KMS-11 (cell line): ENCODE data around the gene PRKCH.

ENCODE experiments used
- H2AFZ ChIP-seq: fragments of 200-600 bp; sonication (generic); 2 replicates; pipeline ENCODE4 v1.6.1; 2016; ENCODE audit warnings: antibody characterized with exemption, mixed run types, low read depth
- H3K27ac ChIP-seq: fragments of 200-600 bp; sonication (generic); 2 replicates; pipeline ENCODE4 v1.6.1; 2016; ENCODE audit warnings: mild to moderate bottlenecking, mixed run types
- H3K27me3 ChIP-seq: fragments of 200-600 bp; sonication (generic); 2 replicates; pipeline ENCODE4 v1.6.1; 2017; ENCODE audit warnings: mild to moderate bottlenecking, low read depth, mixed run types, moderate library complexity; ENCODE audit not compliant: insufficient read depth
- H3K36me3 ChIP-seq: fragments of 200-600 bp; sonication (generic); 2 replicates; pipeline ENCODE4 v1.6.1; 2017; ENCODE audit warnings: mild to moderate bottlenecking, mixed run types; ENCODE audit not compliant: insufficient read depth
- H3K4me1 ChIP-seq: fragments of 200-600 bp; sonication (generic); 2 replicates; pipeline ENCODE4 v1.6.1; 2016; ENCODE audit warnings: mild to moderate bottlenecking, low read depth, mixed run types; ENCODE audit not compliant: poor library complexity, severe bottlenecking
- H3K4me2 ChIP-seq: fragments of 200-600 bp; sonication (generic); 2 replicates; pipeline ENCODE4 v1.7.0; 2016; ENCODE audit warnings: mild to moderate bottlenecking, mixed run types
- H3K4me3 ChIP-seq: fragments of 200-600 bp; sonication (generic); IDR thresholded peaks from 2 replicates; pipeline ENCODE4 v1.6.1; 2017; ENCODE audit warnings: low read depth, low read length, mixed read lengths; ENCODE audit not compliant: insufficient read depth
- H3K79me2 ChIP-seq: fragments of 200-600 bp; sonication (generic); 2 replicates; pipeline ENCODE4 v1.6.1; 2016; ENCODE audit warnings: low read depth, mixed run types; ENCODE audit not compliant: insufficient read depth
- H3K9ac ChIP-seq: fragments of 200-600 bp; sonication (generic); 2 replicates; pipeline ENCODE4 v1.6.1; 2016; ENCODE audit warnings: mild to moderate bottlenecking, mixed run types
- H4K20me1 ChIP-seq: fragments of 200-600 bp; sonication (generic); 2 replicates; pipeline ENCODE4 v1.6.1; 2016; ENCODE audit warnings: mild to moderate bottlenecking, mixed run types; ENCODE audit not compliant: insufficient read depth
- CTCF ChIP-seq: fragments of 200-600 bp; sonication (generic); conservative IDR thresholded peaks from 2 replicates; pipeline ENCODE4 v1.6.1; 2017; ENCODE audit warnings: low read depth, mild to moderate bottlenecking, antibody characterized with exemption, low read length, moderate library complexity, mixed read lengths

Gene PRKCH

GRCh38 chr14:61344437-61345150, 23.2 kb downstream of the PRKCH start:
- no peaks in the 10 kb centered on the region for H3K4me1 ChIP-seq
- no peak for TF ChIP-seq CTCF
- no peak overlapping the region for H2AFZ ChIP-seq
- no peaks in the 10 kb centered on the region for H4K20me1 ChIP-seq
- no peak overlapping the region for H3K4me2 ChIP-seq
- no peak overlapping the region for H3K4me3 ChIP-seq
- H3K36me3 ChIP-seq, result no peaks in the 10 kb centered on the region
- H3K79me2 ChIP-seq, result no peaks in the 10 kb centered on the region
- no peak overlapping the region for H3K9ac ChIP-seq
- H3K27me3 ChIP-seq, result no peaks in the 10 kb centered on the region
- H3K27ac ChIP-seq, result no peak overlapping the region

- no peak overlapping the region for H3K27ac ChIP-seq
Measured at GRCh38 chr14:61345151-61345482, 23.7 kb downstream of the PRKCH start.

GRCh38 chr14:61346221-61346620, 24.8 kb downstream of the PRKCH start:
- no peaks in the 10 kb centered on the region for H3K27me3 ChIP-seq
- H2AFZ ChIP-seq, result no peak overlapping the region
- H3K4me3 ChIP-seq, result no peak overlapping the region
- no peaks in the 10 kb centered on the region for H4K20me1 ChIP-seq
- no peak overlapping the region for H3K4me2 ChIP-seq
- no peaks in the 10 kb centered on the region for H3K79me2 ChIP-seq
- no peaks in the 10 kb centered on the region for H3K4me1 ChIP-seq
- no peak overlapping the region for H3K27ac ChIP-seq
- H3K9ac ChIP-seq, result no peak overlapping the region
- TF ChIP-seq CTCF, result no peak
- no peaks in the 10 kb centered on the region for H3K36me3 ChIP-seq

More at GRCh38 chr14:61345151-61345482, 23.7 kb downstream of the PRKCH start:
- no peaks in the 10 kb centered on the region for H3K79me2 ChIP-seq
- H3K4me1 ChIP-seq, result no peaks in the 10 kb centered on the region
- no peaks in the 10 kb centered on the region for H3K36me3 ChIP-seq
- no peak overlapping the region for H3K9ac ChIP-seq
- no peak overlapping the region for H3K4me3 ChIP-seq
- H2AFZ ChIP-seq, result no peak overlapping the region
- H3K27me3 ChIP-seq, result no peaks in the 10 kb centered on the region
- TF ChIP-seq CTCF, result no peak
- H4K20me1 ChIP-seq, result no peaks in the 10 kb centered on the region
- H3K4me2 ChIP-seq, result no peak overlapping the region

- H3K27ac ChIP-seq, result no peak overlapping the region
- H3K79me2 ChIP-seq, result no peaks in the 10 kb centered on the region
- no peaks in the 10 kb centered on the region for H4K20me1 ChIP-seq
- TF ChIP-seq CTCF, result no peak
- H3K4me1 ChIP-seq, result no peaks in the 10 kb centered on the region
- no peaks in the 10 kb centered on the region for H3K27me3 ChIP-seq
- no peak overlapping the region for H2AFZ ChIP-seq
- no peak overlapping the region for H3K4me3 ChIP-seq
- no peaks in the 10 kb centered on the region for H3K36me3 ChIP-seq
- H3K9ac ChIP-seq, result no peak overlapping the region
- H3K4me2 ChIP-seq, result no peak overlapping the region
Measured at GRCh38 chr14:61346793-61347192, 25.4 kb downstream of the PRKCH start.
